K562 (cell line): ENCODE data around the gene MARCKSL1. TPM values are rescaled to one million over a fixed set of nuclear protein-coding genes. Genes with fewer than 3 reads are reported as not detected.

Experiments used
- CUX1 ChIP-seq: fragments of 200-800 bp; sonication (Bioruptor generic); IDR thresholded peaks from 2 replicates; pipeline ENCODE4 v1.6.1; 2016; ENCODE audit warnings: missing genetic modification characterization, missing compliant biosample characterization
- ETV5 ChIP-seq: sonication (generic); formaldehyde crosslinking; IDR thresholded peaks from 2 replicates; pipeline ENCODE4 v1.4.0; 2020; ENCODE audit warnings: low read depth, mild to moderate bottlenecking, missing genetic modification reagents
- HMGXB4 ChIP-seq: sonication (generic); formaldehyde crosslinking; IDR thresholded peaks from 2 replicates; pipeline ENCODE4 v1.8.1; 2023; ENCODE audit warnings: mild to moderate bottlenecking, missing genetic modification reagents
- HNRNPL ChIP-seq: fragments of 200-400 bp; formaldehyde crosslinking; IDR thresholded peaks from 2 replicates; pipeline ENCODE4 v1.6.1; 2017; ENCODE audit warnings: low read depth, mild to moderate bottlenecking, low read length
- IRF9 ChIP-seq: fragments of 450-650 bp; IDR thresholded peaks from 2 replicates; pipeline ENCODE4 v1.6.1; 2016; ENCODE audit warnings: missing biosample characterization, missing genetic modification characterization
- JUNB ChIP-seq: fragments of 450-650 bp; formaldehyde crosslinking; conservative IDR thresholded peaks from 2 replicates; pipeline ENCODE4 v1.4.0; 2020; ENCODE audit warnings: mild to moderate bottlenecking
- MXD1 ChIP-seq: fragments of 250-450 bp; sonication (Bioruptor Pico); IDR thresholded peaks from 2 replicates; pipeline ENCODE4 v1.8.0; 2021; ENCODE audit warnings: borderline replicate concordance, mild to moderate bottlenecking, moderate library complexity; ENCODE audit not compliant: poor library complexity, severe bottlenecking
- NCOA6 ChIP-seq: fragments of 450-650 bp; IDR thresholded peaks from 2 replicates; pipeline ENCODE4 v1.6.1; 2017; ENCODE audit warnings: mild to moderate bottlenecking
- RNF219 ChIP-seq: fragments of 250-450 bp; sonication (Bioruptor Pico); IDR thresholded peaks from 2 replicates; pipeline ENCODE4 v1.5.0; 2022; ENCODE audit warnings: mild to moderate bottlenecking
- ZNF512 ChIP-seq: IDR thresholded peaks from 2 replicates; pipeline ENCODE4 v1.6.1; 2016; ENCODE audit warnings: missing genetic modification characterization, missing compliant biosample characterization
- polyA plus RNA-seq, 8 experiments: library from polyadenylated mRNA; depleted of rRNA in 4 of 8; stranded (reverse) in 5 of 8; unstranded in 3 of 8; fragments of >200 nt; fragmentation: Nextera tagmentation in 2 of 8; fragmentation: Illumina TruSeq in 1 of 8; extraction: Ambion mirVana in 2 of 8; extraction: Trizol in 1 of 8; gene quantifications; 2 replicates each; pipeline versions ENCODE4 v1.2.1 to v1.2.3, GENCODE V29; 2011 to 2014; ENCODE audit warnings: inconsistent platforms in 1 of 8, missing spikeins in 1 of 8
- total RNA-seq, 7 experiments: library from RNA; depleted of rRNA in 6 of 7; stranded (reverse); fragments of >200 nt in 6 of 7; fragmentation: Illumina TruSeq in 2 of 7; extraction: Trizol in 2 of 7; gene quantifications; 2 replicates each; pipeline versions ENCODE4 v1.2.1 to v1.2.3, GENCODE V29; 2011 to 2021; ENCODE audit warnings: low replicate concordance in 1 of 7

The MARCKSL1 gene
- total and polyA plus RNA-seq, 9 of the 15 experiments (the other 6 are each of a cell fraction or from before 2014, with no cell fraction given): 14.7 to 325 (median 155) TPM

- no peak for TF ChIP-seq CUX1
- TF ChIP-seq RNF219 (CRISPR knock-in tag): no peak
- TF ChIP-seq HNRNPL: 0 out of 2 replicates have a peak, but pooled peaks have one; percentile 37
- TF ChIP-seq ETV5 (CRISPR knock-in tag): no peak; the same call in none of the 2 replicates
- peak; percentile 54; the same call in 1 of the 2 replicates for TF ChIP-seq HMGXB4 (CRISPR knock-in tag)
- no peak for TF ChIP-seq JUNB (CRISPR knock-in tag)
- peak; percentile 89 for TF ChIP-seq NCOA6
- no peak for TF ChIP-seq ZNF512 (tag)
- no peak for TF ChIP-seq IRF9
- peak; percentile 36 for TF ChIP-seq MXD1 (CRISPR knock-in tag)
Measured at GRCh38 chr1:32291708-32292538, 44.1 kb downstream of the MARCKSL1 start, which contains the start of gene HDAC1 (continued).
